ENCODE measurements around the gene SH3BGRL2. TPM values are rescaled to one million over a fixed set of nuclear protein-coding genes. Genes with fewer than 3 reads are reported as not detected.
"Not testable (repeated sequence)": the region's sequence is repeated elsewhere in the genome, so short reads cannot be mapped to it uniquely, and the experiment has no call there.

SH3BGRL2 gene
- total RNA-seq, 4 donors from 2014 or later: 24.4 to 52.3 (median 33.2) TPM

DNA sequence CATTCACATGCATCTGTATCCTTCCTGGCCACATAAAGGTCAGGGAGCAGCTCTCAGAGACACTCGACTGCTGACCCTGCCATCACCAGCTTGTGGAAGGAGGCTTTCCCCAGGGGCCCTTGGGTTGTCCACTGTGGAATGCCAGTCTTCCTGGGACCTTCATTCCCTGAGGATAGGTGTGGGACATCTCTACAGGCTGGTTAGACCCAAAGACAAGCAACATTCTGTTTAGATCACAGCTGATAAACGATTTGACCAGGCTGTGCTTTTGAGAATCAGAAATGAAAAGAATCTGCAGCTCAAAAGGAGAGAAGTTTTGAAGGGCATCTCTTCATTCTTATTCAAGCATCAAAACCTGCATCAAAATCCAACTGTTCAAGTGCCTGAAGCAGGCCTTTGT is 18.2 kb upstream of the SH3BGRL2 start:
- no peaks in the 10 kb centered on the region for H3K27me3 ChIP-seq
- no peaks in the 10 kb centered on the region for H3K36me3 ChIP-seq
- H3K27ac ChIP-seq: no peak overlapping the region
- no peaks in the 10 kb centered on the region for H3K4me1 ChIP-seq
- no peak for ATAC-seq
- H3K4me3 ChIP-seq: no peak overlapping the region
- TF ChIP-seq POLR2AphosphoS5 (IDR thresholded peaks at IDR 0.05) (no peak), POLR2A (IDR thresholded peaks at IDR 0.05) (no peak), EP300 (IDR thresholded peaks at IDR 0.05) (no peak)
- no peaks in the 10 kb centered on the region for H3K9me3 ChIP-seq
- 86% methylated on average over 1 of the region's 2 CpGs for WGBS, 2 donors (ENCODE audit: low coverage in 1 of 2)

DNA sequence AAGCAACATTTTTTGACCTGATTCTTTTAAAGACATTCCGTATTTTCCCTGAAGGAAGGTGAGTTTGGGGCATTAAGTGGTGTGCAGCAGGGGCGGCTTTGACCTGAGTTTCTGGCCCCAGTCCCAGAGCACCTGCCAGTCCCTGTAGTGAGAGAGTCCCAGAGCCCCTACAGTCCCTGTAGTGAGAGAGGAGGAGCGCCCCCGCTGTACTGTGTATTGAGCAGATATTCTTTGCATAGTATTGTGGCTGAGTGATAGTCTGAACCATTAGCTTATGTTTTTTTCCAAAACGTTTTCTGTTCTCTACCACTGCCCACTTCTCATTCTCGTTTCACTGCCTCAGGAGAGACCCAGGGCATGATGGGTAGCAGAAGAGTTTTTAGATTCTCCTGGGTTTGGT is 17.2 kb upstream of the SH3BGRL2 start:
- Histone ChIP-seq H3K36me3 (no peaks in the 10 kb centered on the region), H3K27me3 (no peaks in the 10 kb centered on the region), H3K4me3 (no peak overlapping the region), H3K9me3 (no peaks in the 10 kb centered on the region), H3K4me1 (no peaks in the 10 kb centered on the region), H3K27ac (no peak overlapping the region)
- no peak for ATAC-seq
- 60 to 71% methylated on average over 1 to 3 of the region's 6 CpGs for WGBS, 2 donors (ENCODE audit: low coverage in 1 of 2)
- TF ChIP-seq, protein P1, sequence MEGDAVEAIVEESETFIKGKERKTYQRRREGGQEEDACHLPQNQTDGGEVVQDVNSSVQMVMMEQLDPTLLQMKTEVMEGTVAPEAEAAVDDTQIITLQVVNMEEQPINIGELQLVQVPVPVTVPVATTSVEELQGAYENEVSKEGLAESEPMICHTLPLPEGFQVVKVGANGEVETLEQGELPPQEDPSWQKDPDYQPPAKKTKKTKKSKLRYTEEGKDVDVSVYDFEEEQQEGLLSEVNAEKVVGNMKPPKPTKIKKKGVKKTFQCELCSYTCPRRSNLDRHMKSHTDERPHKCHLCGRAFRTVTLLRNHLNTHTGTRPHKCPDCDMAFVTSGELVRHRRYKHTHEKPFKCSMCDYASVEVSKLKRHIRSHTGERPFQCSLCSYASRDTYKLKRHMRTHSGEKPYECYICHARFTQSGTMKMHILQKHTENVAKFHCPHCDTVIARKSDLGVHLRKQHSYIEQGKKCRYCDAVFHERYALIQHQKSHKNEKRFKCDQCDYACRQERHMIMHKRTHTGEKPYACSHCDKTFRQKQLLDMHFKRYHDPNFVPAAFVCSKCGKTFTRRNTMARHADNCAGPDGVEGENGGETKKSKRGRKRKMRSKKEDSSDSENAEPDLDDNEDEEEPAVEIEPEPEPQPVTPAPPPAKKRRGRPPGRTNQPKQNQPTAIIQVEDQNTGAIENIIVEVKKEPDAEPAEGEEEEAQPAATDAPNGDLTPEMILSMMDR (IDR thresholded peaks at IDR 0.05): no peak
- TF ChIP-seq POLR2A (IDR thresholded peaks at IDR 0.05) (no peak), EP300 (IDR thresholded peaks at IDR 0.05) (no peak), POLR2AphosphoS5 (IDR thresholded peaks at IDR 0.05) (no peak)

DNA sequence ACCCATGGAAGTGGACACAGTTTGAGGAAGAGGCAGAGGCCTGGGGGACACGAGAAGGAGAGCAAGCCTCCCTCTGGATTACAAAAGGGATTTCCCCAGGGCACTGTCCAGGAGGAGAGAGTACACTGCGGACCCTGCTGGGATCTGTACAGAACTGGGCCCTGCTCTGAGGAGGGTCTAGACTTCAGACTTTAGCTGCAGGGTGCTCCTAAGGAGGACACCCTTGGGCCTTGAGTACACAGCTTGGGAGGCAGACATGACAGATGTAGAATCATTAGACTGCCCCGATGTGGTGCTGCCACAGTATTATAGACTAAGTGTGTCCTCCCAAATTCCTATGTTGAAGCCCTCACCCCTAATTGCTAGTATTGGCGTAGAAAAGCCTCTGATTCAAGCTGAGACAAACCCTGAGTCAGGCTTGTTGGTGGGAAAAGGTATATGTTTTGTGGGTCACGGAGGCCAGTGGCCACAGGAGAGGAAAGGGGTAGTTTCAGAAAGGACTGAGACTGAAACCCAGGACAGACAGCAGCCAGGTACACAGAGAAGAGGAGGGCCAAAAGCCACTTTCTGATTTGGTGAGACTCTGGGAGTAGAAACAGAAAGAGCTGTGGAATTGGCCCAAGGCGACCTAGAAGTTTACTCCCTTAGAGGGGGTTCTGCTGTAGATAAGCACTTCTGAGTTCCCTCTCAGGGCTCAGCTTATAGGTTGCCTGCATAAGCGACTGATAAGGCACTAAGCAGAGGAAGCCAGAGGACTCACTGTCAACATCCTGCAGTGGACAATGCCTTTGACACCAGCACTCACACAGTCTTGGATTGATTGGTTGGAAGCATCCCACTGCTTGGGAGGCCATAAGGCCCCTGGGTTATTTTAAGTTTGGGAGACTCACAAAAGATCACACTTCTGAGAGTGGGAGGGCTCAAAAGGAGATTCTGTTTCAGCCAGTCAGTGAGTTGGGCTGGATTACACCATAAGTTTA is 16.5 kb upstream of the SH3BGRL2 start:
- no peaks in the 10 kb centered on the region for H3K9me3 ChIP-seq
- TF ChIP-seq, protein P1 (IDR thresholded peaks at IDR 0.05): no peak
- TF ChIP-seq POLR2AphosphoS5 (IDR thresholded peaks at IDR 0.05): no peak
- no peak for TF ChIP-seq EP300 (IDR thresholded peaks at IDR 0.05)
- TF ChIP-seq POLR2A (IDR thresholded peaks at IDR 0.05): no peak
- no peak for ATAC-seq

DNA sequence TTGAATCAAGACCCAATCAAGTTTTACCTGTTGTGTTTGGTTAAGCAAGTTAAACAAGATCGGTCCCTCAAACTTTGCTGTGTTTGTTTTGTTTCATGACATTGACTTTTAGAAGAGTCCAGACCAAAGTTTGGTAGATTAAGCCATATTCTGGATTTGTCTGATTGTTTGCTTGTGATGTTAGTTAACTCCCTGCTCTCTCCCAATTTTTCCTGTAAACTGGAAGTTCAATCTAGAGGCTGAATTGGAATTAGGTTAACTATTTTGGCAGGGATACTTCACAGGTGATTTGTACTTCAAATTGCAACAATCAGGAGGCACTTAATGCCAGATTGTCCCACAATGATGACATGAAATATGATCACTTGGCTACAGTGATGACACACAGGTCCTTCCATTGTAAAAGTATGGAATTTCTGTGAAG is 13.6 kb upstream of the SH3BGRL2 start:
- no peaks in the 10 kb centered on the region for H3K36me3 ChIP-seq
- TF ChIP-seq EP300 (IDR thresholded peaks at IDR 0.05) (no peak), POLR2AphosphoS5 (IDR thresholded peaks at IDR 0.05) (no peak), POLR2A (IDR thresholded peaks at IDR 0.05) (no peak)
- TF ChIP-seq, protein P1 (IDR thresholded peaks at IDR 0.05): no peak
- H3K4me1 ChIP-seq: no peaks in the 10 kb centered on the region
- H3K27ac ChIP-seq: no peak overlapping the region
- no peaks in the 10 kb centered on the region for H3K27me3 ChIP-seq
- 83 to 89% methylated on average over 1 of the region's 1 CpG for WGBS, 2 donors (ENCODE audit: low coverage in 1 of 2)
- no peak overlapping the region for H3K4me3 ChIP-seq
- no peaks in the 10 kb centered on the region for H3K9me3 ChIP-seq
- ATAC-seq: no peak

More for the DNA sequence above, 16.5 kb upstream of the SH3BGRL2 start:
- Histone ChIP-seq H3K27ac (no peak overlapping the region), H3K36me3 (no peaks in the 10 kb centered on the region), H3K27me3 (no peaks in the 10 kb centered on the region), H3K4me1 (no peaks in the 10 kb centered on the region), H3K4me3 (no peak overlapping the region)
- WGBS, 2 donors (ENCODE audit: low coverage in 1 of 2): 90 to 95% methylated on average over 3 to 4 of the region's 7 CpGs

DNA sequence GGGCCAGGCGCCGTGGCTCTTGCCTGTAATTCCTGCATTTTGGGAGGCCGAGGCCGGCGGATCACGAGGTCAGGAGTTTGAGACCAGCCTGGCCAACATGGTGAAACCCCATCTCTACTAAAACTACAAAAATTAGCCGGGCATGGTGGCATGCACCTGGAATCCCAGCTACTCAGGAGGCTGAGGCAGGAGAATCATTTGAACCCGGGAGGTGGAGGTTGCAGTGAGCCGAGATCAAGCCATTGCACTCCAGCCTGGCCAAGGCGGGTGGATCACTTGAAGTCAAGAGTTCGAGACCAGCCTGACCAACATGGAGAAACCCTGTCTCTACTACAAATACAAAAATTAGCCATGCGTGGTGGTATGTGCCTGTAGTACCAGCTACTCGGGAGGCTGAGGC is 12.7 kb upstream of the SH3BGRL2 start:
- ATAC-seq, H3K4me3 ChIP-seq, H3K27ac ChIP-seq, H3K36me3 ChIP-seq, H3K9me3 ChIP-seq, H3K4me1 ChIP-seq, H3K27me3 ChIP-seq: not testable (repeated sequence)
- WGBS, 2 donors (ENCODE audit: low coverage in 1 of 2): 96 to 100% methylated on average over 6 to 7 of the region's 13 CpGs

DNA sequence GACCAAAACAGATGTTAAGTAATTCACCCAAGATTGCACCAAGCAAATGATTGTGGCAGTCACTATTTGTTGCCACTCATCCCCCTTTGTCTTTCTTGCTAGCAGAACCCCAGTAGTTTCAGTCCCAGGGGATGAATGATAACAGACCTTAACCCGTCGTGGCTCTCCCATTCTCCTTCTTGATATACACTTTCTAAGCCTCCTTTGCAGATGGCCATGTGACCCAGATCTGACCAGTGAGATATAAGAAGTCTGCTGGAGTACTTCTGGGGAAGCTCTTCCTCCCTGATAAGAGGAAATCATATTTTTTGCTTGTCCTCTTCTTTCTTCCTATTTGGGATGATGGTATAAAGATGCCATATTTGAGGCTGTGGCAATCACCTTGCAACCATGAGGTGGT is 9.6 kb upstream of the SH3BGRL2 start:
- H3K4me3 ChIP-seq: no peak overlapping the region
- no peaks in the 10 kb centered on the region for H3K36me3 ChIP-seq
- H3K9me3 ChIP-seq: no peaks in the 10 kb centered on the region
- no peak for ATAC-seq
- no peaks in the 10 kb centered on the region for H3K27me3 ChIP-seq
- no peak for TF ChIP-seq POLR2AphosphoS5 (IDR thresholded peaks at IDR 0.05)
- TF ChIP-seq, protein P1 (IDR thresholded peaks at IDR 0.05): no peak
- TF ChIP-seq EP300 (IDR thresholded peaks at IDR 0.05): no peak
- no peak for TF ChIP-seq POLR2A (IDR thresholded peaks at IDR 0.05)
- WGBS, 2 donors (ENCODE audit: low coverage in 1 of 2): 67 to 80% methylated on average over 2 of the region's 2 CpGs
- H3K27ac ChIP-seq: no peak overlapping the region
- no peaks in the 10 kb centered on the region for H3K4me1 ChIP-seq

Measured in gastroesophageal sphincter (tissue), 4 donors.